PFSK-1 (cell line): ENCODE measurements around the gene NDUFV1.

ENCODE experiments used
- FOXP2 ChIP-seq: optimal IDR thresholded peaks from 2 replicates; pipeline ENCODE3; 2011; ENCODE audit warnings: borderline replicate concordance, control low read depth, inconsistent platforms; ENCODE audit not compliant: insufficient read depth; ENCODE audit errors: extremely low read length, extremely low read depth
- POLR2AphosphoS5 ChIP-seq: IDR thresholded peaks from 2 replicates; pipeline ENCODE4 v1.6.1; 2012; ENCODE audit warnings: low read depth, mild to moderate bottlenecking, control low read depth, low read length, moderate library complexity
- REST ChIP-seq, 2 experiments: IDR thresholded peaks; 2 replicates each; pipeline versions ENCODE4 v1.6.1 to v1.8.0; 2011 to 2012; ENCODE audit warnings: low read depth in 2 of 2, low read length in 2 of 2, control low read depth in 1 of 2, inconsistent platforms in 1 of 2, mild to moderate bottlenecking in 1 of 2, moderate library complexity in 1 of 2; ENCODE audit not compliant: insufficient read depth in 1 of 2
- SIN3A ChIP-seq: IDR thresholded peaks from 2 replicates; pipeline ENCODE4 v1.6.1; 2012; ENCODE audit warnings: mild to moderate bottlenecking, low read length, moderate library complexity, borderline replicate concordance; ENCODE audit not compliant: insufficient read depth
- TAF1 ChIP-seq: IDR thresholded peaks from 2 replicates; pipeline ENCODE4 v1.6.1; 2012; ENCODE audit warnings: low read length, control low read depth, borderline replicate concordance; ENCODE audit not compliant: insufficient read depth

The NDUFV1 gene

GRCh38 chr11:67641338-67642172 lies 34.8 kb downstream of the NDUFV1 start:
- TF ChIP-seq REST (IDR thresholded peaks at IDR 0.05; ENCODE audit: insufficient read depth in 1 of 2, low read depth in 2 of 2, low read length in 2 of 2) (no peak), POLR2AphosphoS5 (no peak), SIN3A (no peak), TAF1 (no peak), FOXP2 (no peak)

GRCh38 chr11:67642173-67643120 lies 35.7 kb downstream of the NDUFV1 start:
- TF ChIP-seq FOXP2 (no peak), REST (IDR thresholded peaks at IDR 0.05; ENCODE audit: insufficient read depth in 1 of 2, low read depth in 2 of 2, low read length in 2 of 2) (no peak), TAF1 (no peak), SIN3A (no peak), POLR2AphosphoS5 (no peak)

- TF ChIP-seq FOXP2 (no peak), REST (IDR thresholded peaks at IDR 0.05; ENCODE audit: insufficient read depth in 1 of 2, low read depth in 2 of 2, low read length in 2 of 2) (no peak), TAF1 (no peak), POLR2AphosphoS5 (no peak), SIN3A (no peak)
These were observed 37.3 kb downstream of the NDUFV1 start for GRCh38 chr11:67644042-67644441.

- TF ChIP-seq POLR2AphosphoS5 (no peak), SIN3A (no peak), FOXP2 (no peak), TAF1 (no peak), REST (IDR thresholded peaks at IDR 0.05; ENCODE audit: insufficient read depth in 1 of 2, low read depth in 2 of 2, low read length in 2 of 2) (no peak)
These were observed 38.0 kb downstream of the NDUFV1 start for GRCh38 chr11:67644472-67645418.
